H1 (cell line): ENCODE results near the gene BDP1. TPM values are rescaled to one million over a fixed set of nuclear protein-coding genes. Genes with fewer than 3 reads are reported as not detected.

Source experiments
- CTCF ChIA-PET: fragments of 300-600 bp; sonication (Branson Sonifier 250); formaldehyde crosslinking; loops from one replicate; lab custom pipeline; 2021; ENCODE audit not compliant: partially characterized antibody; lab: Charles Lee
- POLR2A ChIA-PET: fragments of 300-600 bp; sonication (Branson Sonifier 250); formaldehyde crosslinking; loops from one replicate; lab custom pipeline; 2021; ENCODE audit warnings: inconsistent platforms; ENCODE audit not compliant: partially characterized antibody; lab: Charles Lee
- DNase-seq, 2 experiments: peaks; one replicate each; pipeline versions ENCODE4 v3.0.0 to v3.0.0-alpha.2; 2010 to 2022; ENCODE audit warnings: low spot score in 2 of 2, low read depth in 1 of 2, mixed read lengths in 1 of 2
- FAIRE-seq: peaks from 2 replicates; lab custom pipeline; 2011; peaks lifted over from hg19 to GRCh38; lab: Jason Lieb, UNC
- H2AFZ ChIP-seq: 2 replicates; pipeline ENCODE4 v1.8.1; 2012; ENCODE audit warnings: low read length, inconsistent platforms
- H2AK5ac ChIP-seq: 2 replicates; pipeline ENCODE4 v1.6.1; 2013; ENCODE audit warnings: low read depth, low read length
- H2BK120ac ChIP-seq: replicated peaks from 2 replicates; pipeline ENCODE3; 2013; ENCODE audit warnings: low read depth, low read length, inconsistent platforms
- H2BK12ac ChIP-seq: 2 replicates; pipeline ENCODE4 v1.6.1; 2013; ENCODE audit warnings: low read depth, low read length
- H2BK15ac ChIP-seq: 2 replicates; pipeline ENCODE4 v1.6.1; 2013; ENCODE audit warnings: low read length
- H2BK20ac ChIP-seq: 2 replicates; pipeline ENCODE4 v1.6.1; 2013; ENCODE audit warnings: low read length
- H2BK5ac ChIP-seq: 2 replicates; pipeline ENCODE4 v1.6.1; 2013; ENCODE audit warnings: low read depth, low read length
- H3K14ac ChIP-seq: 2 replicates; pipeline ENCODE4 v1.6.1; 2013; ENCODE audit warnings: inconsistent platforms; ENCODE audit not compliant: insufficient read length
- H3K18ac ChIP-seq: 2 replicates; pipeline ENCODE4 v1.6.1; 2013; ENCODE audit warnings: low read length; ENCODE audit errors: extremely low read depth
- H3K23ac ChIP-seq: 2 replicates; pipeline ENCODE4 v1.6.1; 2013; ENCODE audit warnings: inconsistent platforms; ENCODE audit not compliant: insufficient read length
- H3K23me2 ChIP-seq: 2 replicates; pipeline ENCODE4 v1.6.1; 2013; ENCODE audit warnings: low read depth, low read length
- H3K27ac ChIP-seq: 2 replicates; pipeline ENCODE4 v1.6.1; 2011; ENCODE audit warnings: low read depth, low read length, inconsistent platforms
- H3K27me3 ChIP-seq, 4 experiments: replicated peaks in 1 of 4; 1 replicate in 1 of 4; 2 replicates in 3 of 4; pipeline versions ENCODE4 v1.6.1 to v1.8.1; 2011 to 2013; ENCODE audit warnings: low read length in 3 of 4, mild to moderate bottlenecking in 3 of 4, inconsistent platforms in 2 of 4, mixed read lengths in 2 of 4, moderate library complexity in 1 of 4; ENCODE audit not compliant: control insufficient read depth in 3 of 4, insufficient read depth in 3 of 4; ENCODE audit errors: extremely low read depth in 1 of 4
- H3K36me3 ChIP-seq, 4 experiments: 2 replicates each; pipeline versions ENCODE4 v1.6.1 to v1.8.1; 2011 to 2013; ENCODE audit warnings: mild to moderate bottlenecking in 4 of 4, low read length in 3 of 4, moderate library complexity in 2 of 4, control low read depth in 1 of 4, inconsistent platforms in 1 of 4; ENCODE audit not compliant: insufficient read depth in 4 of 4, control insufficient read depth in 2 of 4
- H3K4ac ChIP-seq: replicated peaks from 2 replicates; pipeline ENCODE3; 2013; ENCODE audit warnings: low read length, low read depth, mixed read lengths, inconsistent platforms; ENCODE audit not compliant: insufficient read length
- H3K4me1 ChIP-seq, 4 experiments: replicated peaks in 1 of 4; 1 replicate in 1 of 4; 2 replicates in 3 of 4; pipeline versions ENCODE4 v1.6.1 to v1.8.1; 2011 to 2013; ENCODE audit warnings: low read length in 3 of 4, inconsistent platforms in 2 of 4, mixed read lengths in 1 of 4; ENCODE audit not compliant: insufficient read depth in 4 of 4, control insufficient read depth in 3 of 4
- H3K4me2 ChIP-seq, 2 experiments: 2 replicates each; pipeline versions ENCODE4 v1.6.1 to v1.8.1; 2011 to 2013; ENCODE audit warnings: low read depth in 2 of 2, low read length in 2 of 2, control low read depth in 1 of 2, inconsistent platforms in 1 of 2, mild to moderate bottlenecking in 1 of 2; ENCODE audit not compliant: insufficient read depth in 1 of 2
- H3K4me3 ChIP-seq, 4 experiments: fragments of 200-600, 300-600 bp in 1 of 4; sonication (generic), shearing (Covaris generic), sonication (Bioruptor Twin) in 1 of 4; 2 replicates each; pipeline versions ENCODE4 v1.5.1 to v1.8.1; 2011 to 2016; ENCODE audit warnings: low read length in 4 of 4, low read depth in 3 of 4, control low read depth in 2 of 4, inconsistent platforms in 2 of 4, mild to moderate bottlenecking in 2 of 4, mixed read lengths in 1 of 4, moderate library complexity in 1 of 4; ENCODE audit not compliant: insufficient read depth in 2 of 4; ENCODE audit errors: extremely low read depth in 1 of 4
- H3K56ac ChIP-seq: replicated peaks from 2 replicates; pipeline ENCODE3; 2013; ENCODE audit warnings: low read depth, mild to moderate bottlenecking, mixed read lengths, low read length, inconsistent platforms; ENCODE audit not compliant: insufficient read length
- H3K79me1 ChIP-seq: 2 replicates; pipeline ENCODE4 v1.6.1; 2013; ENCODE audit warnings: low read depth, low read length, control low read depth
- H3K79me2 ChIP-seq, 2 experiments: 2 replicates each; pipeline versions ENCODE4 v1.6.1 to v1.8.1; 2012 to 2013; ENCODE audit warnings: low read length in 2 of 2, mild to moderate bottlenecking in 2 of 2, inconsistent platforms in 1 of 2; ENCODE audit not compliant: insufficient read depth in 2 of 2, control insufficient read depth in 1 of 2
- H3K9ac ChIP-seq, 4 experiments: replicated peaks in 1 of 4; 1 replicate in 1 of 4; 2 replicates in 3 of 4; pipeline versions ENCODE4 v1.6.1 to v1.8.1; 2011 to 2013; ENCODE audit warnings: low read depth in 3 of 4, low read length in 3 of 4, control low read depth in 2 of 4, mild to moderate bottlenecking in 2 of 4, moderate library complexity in 2 of 4, inconsistent platforms in 1 of 4; ENCODE audit errors: extremely low read depth in 1 of 4
- H3K9me3 ChIP-seq, 2 experiments: 2 replicates each; pipeline versions ENCODE4 v1.6.1 to v1.8.1; 2012 to 2013; ENCODE audit warnings: mild to moderate bottlenecking in 2 of 2, moderate library complexity in 2 of 2, control low read depth in 1 of 2, inconsistent platforms in 1 of 2, low read depth in 1 of 2, low read length in 1 of 2, mixed read lengths in 1 of 2; ENCODE audit not compliant: insufficient read depth in 2 of 2
- H4K20me1 ChIP-seq, 2 experiments: replicated peaks in 1 of 2; 2 replicates each; pipeline versions ENCODE3 to v1.8.1; 2011 to 2013; ENCODE audit warnings: inconsistent platforms in 2 of 2, low read length in 2 of 2, mild to moderate bottlenecking in 1 of 2; ENCODE audit not compliant: insufficient read depth in 2 of 2, control insufficient read depth in 1 of 2
- H4K5ac ChIP-seq: 2 replicates; pipeline ENCODE4 v1.6.1; 2013; ENCODE audit warnings: low read length, low read depth, mixed read lengths, inconsistent platforms; ENCODE audit not compliant: insufficient read length
- H4K8ac ChIP-seq: 2 replicates; pipeline ENCODE4 v1.8.0; 2013; ENCODE audit warnings: mild to moderate bottlenecking, moderate library complexity, low read length, inconsistent platforms; ENCODE audit not compliant: insufficient read depth; ENCODE audit errors: extremely low read depth
- H4K91ac ChIP-seq: replicated peaks from 2 replicates; pipeline ENCODE3; 2013; ENCODE audit warnings: low read length, mixed read lengths, inconsistent platforms; ENCODE audit not compliant: insufficient read length
- POLR2A ChIP-seq, 2 experiments: IDR thresholded peaks; 1 replicate in 1 of 2; 2 replicates in 1 of 2; pipeline ENCODE4 v1.6.1; 2011; ENCODE audit warnings: low read depth in 2 of 2, low read length in 2 of 2, mild to moderate bottlenecking in 2 of 2; ENCODE audit errors: control extremely low read depth in 1 of 2
- RFX5 ChIP-seq: IDR thresholded peaks from 2 replicates; pipeline ENCODE4 v1.6.1; 2011; ENCODE audit warnings: low read depth, low read length, improper control_type of control experiment, borderline replicate concordance
- RNF2 ChIP-seq: fragments of 200-900, 300-1000 bp; sonication (generic); IDR thresholded peaks from 2 replicates; pipeline ENCODE4 v1.7.1; 2016; ENCODE audit warnings: borderline replicate concordance, low read depth, mild to moderate bottlenecking, antibody characterized with exemption, low read length; ENCODE audit not compliant: poor library complexity, severe bottlenecking; ENCODE audit errors: missing control alignments
- WGBS, 2 experiments: shearing (Covaris generic) in 1 of 2; methylation state at CpG; one replicate each; pipeline versions ENCODE4 v1.1.6 to v1.1.7; 2013 to 2015; ENCODE audit warnings: low lambda C conversion rate in 2 of 2, mixed read lengths in 2 of 2, inconsistent platforms in 1 of 2, low coverage in 1 of 2, missing lambda C conversion rate in 1 of 2; ENCODE audit not compliant: insufficient replicate concordance in 2 of 2, insufficient coverage in 1 of 2, insufficient read length in 1 of 2; ENCODE audit errors: extremely low coverage in 1 of 2, missing lambda C conversion rate in 1 of 2; 5-methylcytosine and 5-hydroxymethylcytosine counted together
- polyA plus RNA-seq, 7 experiments: library from polyadenylated mRNA; depleted of rRNA in 3 of 7; stranded (reverse) in 5 of 7; unstranded in 2 of 7; fragments of >200 nt in 5 of 7; fragments of 200-250 nt in 2 of 7; gene quantifications; 1 replicate in 5 of 7; 2 replicates in 1 of 7; 4 replicates in 1 of 7; pipeline versions ENCODE4 v1.2.1 to v1.2.3, GENCODE V29; 2011 to 2013; ENCODE audit warnings: missing spikeins in 2 of 7, mixed read lengths in 2 of 7
- total RNA-seq: library from RNA; stranded (reverse); fragmentation: NEBNext Ultra II Directional; extraction: Animal tissue kit (Norgen Biotek cat#: 25700); gene quantifications from 2 replicates; pipeline ENCODE4 v1.2.1, GENCODE V29; 2021

The BDP1 gene
- total and polyA plus RNA-seq, 2 of the 8 experiments (the other 6 are each of a cell fraction or from before 2014, with no cell fraction given): 4.7 to 32.1 TPM

DNA sequence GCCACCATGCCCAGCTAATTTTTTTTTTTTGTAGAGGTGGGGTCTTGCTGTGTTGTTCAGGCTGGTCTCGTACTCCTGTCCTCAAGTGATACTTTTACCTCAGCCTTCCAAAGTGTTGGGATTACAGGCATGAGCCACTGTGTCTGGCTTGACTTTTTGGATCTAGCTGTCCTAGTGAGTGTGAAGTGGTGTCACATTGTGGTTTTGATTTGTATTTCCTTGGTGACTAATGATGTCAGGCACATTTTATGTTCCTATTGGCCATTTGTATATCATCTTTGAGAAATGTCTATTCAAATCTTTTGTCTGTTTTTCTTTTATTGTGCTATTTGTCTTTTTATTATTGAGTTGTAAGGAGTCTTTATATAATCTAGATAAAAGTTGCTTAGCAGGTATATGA lies 78.2 kb downstream of the BDP1 start:
- 87% methylated on average over 1 of the region's 1 CpG; no CpG with 5 or more reads in 1 of the 2 experiments for WGBS, 2 experiments
- no peak overlapping the region for H2BK120ac ChIP-seq
- H3K56ac ChIP-seq: no peak overlapping the region
- H3K79me2 ChIP-seq: no peaks in the 10 kb centered on the region; a peak in 1 of 4 replicates
- ChIA-PET CTCF (interaction anchor here (1.8 kb wide), 1 partner anchor 68 kb away, joined by 3 read pairs; no protein-coding TSS in a partner anchor), POLR2A (no interaction called here)
- no peak overlapping the region for H3K4ac ChIP-seq
- H3K4me3 ChIP-seq: no peak overlapping the region
- FAIRE-seq (no peak), DNase-seq (no peak)
- no peaks in the 10 kb centered on the region for H3K4me1 ChIP-seq
- no peak overlapping the region for H3K14ac ChIP-seq
- H2BK20ac ChIP-seq: no peak overlapping the region
- H2AK5ac ChIP-seq: no peak overlapping the region
- no peak overlapping the region for H2BK5ac ChIP-seq
- H3K36me3 ChIP-seq: peaks cover 2 to 10% (median 4%) of the 10 kb centered on the region in 4 experiments; a peak in 2 of 8 replicates
- H3K27ac ChIP-seq: no peak overlapping the region
- H2BK15ac ChIP-seq: no peak overlapping the region
- H3K27me3 ChIP-seq: no peaks in the 10 kb centered on the region
- no peak for TF ChIP-seq RNF2
- no peak for TF ChIP-seq POLR2A (IDR thresholded peaks at IDR 0.05; ENCODE audit: control extremely low read depth in 1 of 2, low read depth in 2 of 2, low read length in 2 of 2)
- TF ChIP-seq RFX5: peak; percentile 87
- H2AFZ ChIP-seq: no peak overlapping the region
- H3K23me2 ChIP-seq: no peaks in the 10 kb centered on the region
- no peak overlapping the region for H3K18ac ChIP-seq
- no peak overlapping the region for H2BK12ac ChIP-seq
- no peak overlapping the region for H3K9ac ChIP-seq
- H3K9me3 ChIP-seq: no peaks in the 10 kb centered on the region
- no peak overlapping the region for H3K4me2 ChIP-seq
- no peak overlapping the region for H4K5ac ChIP-seq
- H4K91ac ChIP-seq: no peak overlapping the region
- no peaks in the 10 kb centered on the region for H3K79me1 ChIP-seq
- no peaks in the 10 kb centered on the region for H4K20me1 ChIP-seq
- no peak overlapping the region for H3K23ac ChIP-seq
- no peak overlapping the region for H4K8ac ChIP-seq
